Measurements from ENCODE around the gene GALNT7.
"Not testable (repeated sequence)": the region's sequence is repeated elsewhere in the genome, so short reads cannot be mapped to it uniquely, and the experiment has no call there.

Gene GALNT7

DNA sequence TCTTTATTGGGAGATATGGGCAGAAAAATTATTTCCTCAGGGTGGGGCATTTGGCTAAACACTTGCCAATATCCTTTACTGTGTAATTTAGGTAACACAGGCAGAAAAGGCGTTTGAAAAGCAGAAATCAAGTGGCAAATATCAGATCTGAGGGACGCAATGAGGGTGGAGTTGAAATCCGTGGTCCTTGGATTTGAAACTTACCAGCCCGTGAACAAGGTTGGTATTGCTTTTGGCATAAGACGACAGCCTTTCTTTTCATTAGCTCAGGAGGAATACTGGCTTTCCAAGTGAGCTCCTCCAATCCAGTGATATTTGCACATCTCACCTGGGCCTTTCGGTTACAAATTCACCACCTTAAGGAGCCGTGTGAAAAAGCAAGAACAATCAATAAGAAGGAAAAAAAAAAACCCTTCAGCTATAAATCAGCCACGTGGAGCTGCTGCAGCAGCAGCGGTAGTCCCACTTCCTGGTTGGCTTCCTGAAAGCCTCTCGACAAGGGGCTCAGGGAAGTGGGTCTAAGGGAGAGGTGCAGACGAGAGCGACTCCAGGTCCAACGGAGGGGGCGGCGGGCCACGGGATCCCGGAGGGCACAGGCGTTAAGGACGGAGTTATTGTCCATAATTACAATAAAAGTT is 734 bp upstream of the GALNT7 start:
- no peak for DNase-seq

GRCh38 chr4:173169178-173169427 is 492 bp downstream of the GALNT7 start:
- DNase-seq, result no peak

DNA sequence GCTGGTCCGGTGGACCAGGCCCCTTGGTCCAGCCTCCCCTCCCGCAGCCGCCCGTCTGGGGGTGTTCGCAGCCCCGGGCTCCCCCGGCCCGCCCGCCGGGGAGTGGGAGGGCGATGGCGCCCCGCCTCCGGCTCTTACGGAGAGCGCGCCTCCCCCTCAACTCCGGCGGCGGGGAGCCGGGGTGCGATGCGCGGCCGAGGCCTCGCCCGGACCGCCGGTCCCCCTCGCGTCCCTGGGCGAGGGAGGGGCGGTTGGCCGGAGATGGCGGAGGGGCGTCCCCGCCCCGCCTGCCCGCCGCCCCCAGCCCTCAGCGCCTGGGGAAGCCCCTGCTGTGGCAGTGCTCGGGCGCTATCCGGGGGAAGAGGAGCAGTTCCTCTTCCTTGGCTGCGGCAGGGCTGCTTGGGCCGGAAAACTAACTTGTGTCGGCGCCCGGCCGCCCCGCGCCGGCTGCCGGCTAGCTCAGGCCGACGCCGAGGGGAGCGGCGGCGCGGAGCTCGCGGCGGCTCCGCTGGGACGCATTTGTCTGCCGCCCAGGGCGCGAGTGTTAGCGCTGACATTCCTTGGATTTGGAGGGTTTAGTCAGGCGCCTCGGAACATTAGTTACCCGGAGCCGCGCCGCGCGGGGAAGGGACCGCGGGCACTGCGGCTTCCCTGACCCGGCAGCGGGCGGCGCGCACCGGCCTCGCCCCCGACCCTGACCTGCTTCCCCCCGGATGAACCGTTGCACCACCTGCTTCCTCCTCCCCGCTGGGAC is 994 bp downstream of the GALNT7 start:
- peak; percentile 30 to 38 (median 34) for DNase-seq

- DNase-seq, result no peak
Observed at GRCh38 chr4:173170182-173170778, 1.7 kb downstream of the GALNT7 start.

DNA sequence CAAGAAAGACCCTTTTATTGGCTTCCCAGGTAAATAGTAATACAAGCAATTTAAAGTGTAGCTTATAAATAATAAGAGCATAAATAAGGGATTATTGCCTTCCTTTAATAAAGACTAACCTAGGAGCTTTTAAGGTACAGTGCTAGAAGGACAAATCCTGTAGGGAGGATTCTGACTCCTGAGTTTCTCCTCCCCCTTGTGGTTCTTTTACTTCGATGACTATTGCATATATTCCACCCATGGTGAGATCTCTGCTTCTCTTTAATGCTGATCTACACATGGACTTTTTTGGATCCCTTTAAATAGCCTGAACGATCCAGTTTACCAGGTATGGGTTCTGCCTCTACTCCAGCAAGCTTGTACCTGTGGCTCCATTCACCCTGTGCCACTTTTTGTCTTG is 2.5 kb downstream of the GALNT7 start:
- DNase-seq, result no peak

- DNase-seq, result no peak
Observed at GRCh38 chr4:173171987-173172386, 3.4 kb downstream of the GALNT7 start.

GRCh38 chr4:173174184-173174583 is 5.6 kb downstream of the GALNT7 start:
- DNase-seq, result no peak

- DNase-seq, result no peak
Observed at GRCh38 chr4:173174594-173175012, 6.0 kb downstream of the GALNT7 start.

- DNase-seq, result no peak
Observed at GRCh38 chr4:173176010-173176409, 7.4 kb downstream of the GALNT7 start.

DNA sequence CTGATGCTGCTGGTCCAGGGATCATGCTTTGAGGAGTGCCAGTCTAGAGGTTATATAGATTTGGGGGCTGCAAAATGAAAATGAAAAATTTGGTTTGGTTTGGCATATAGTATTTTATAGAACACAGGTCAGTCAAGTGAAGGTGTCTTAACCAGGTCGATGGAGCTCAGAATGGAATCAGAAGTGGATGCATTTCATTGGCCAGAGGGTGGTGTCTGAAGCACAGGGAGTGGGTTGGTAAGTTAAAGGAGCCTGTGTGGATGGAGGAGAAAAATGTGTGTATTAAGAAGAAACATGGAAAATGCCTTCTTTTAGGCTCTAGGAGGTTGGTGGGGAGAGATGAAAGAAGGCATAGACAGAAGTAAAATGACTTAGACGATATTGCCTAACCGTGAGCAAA is 8.6 kb downstream of the GALNT7 start:
- no peak for DNase-seq

DNA sequence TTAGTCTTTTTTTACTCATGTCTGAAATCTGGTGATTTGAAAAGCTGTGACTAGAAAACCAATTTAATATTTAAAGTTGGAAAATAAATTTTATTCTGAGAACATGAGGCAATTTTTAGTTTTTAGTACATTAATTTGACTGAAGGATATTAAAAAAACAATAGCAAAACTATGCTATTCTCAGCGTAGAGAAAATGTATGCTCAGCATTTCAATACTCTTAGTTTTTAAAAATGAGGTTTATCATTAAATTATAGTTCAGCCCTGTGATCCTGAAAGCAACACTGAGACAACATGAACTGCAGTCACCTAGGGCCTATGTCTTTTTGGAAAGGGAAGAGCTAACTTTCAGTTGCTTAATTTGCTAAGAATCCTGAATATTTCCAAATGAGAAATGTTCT is 9.5 kb downstream of the GALNT7 start:
- no peak for DNase-seq

DNA sequence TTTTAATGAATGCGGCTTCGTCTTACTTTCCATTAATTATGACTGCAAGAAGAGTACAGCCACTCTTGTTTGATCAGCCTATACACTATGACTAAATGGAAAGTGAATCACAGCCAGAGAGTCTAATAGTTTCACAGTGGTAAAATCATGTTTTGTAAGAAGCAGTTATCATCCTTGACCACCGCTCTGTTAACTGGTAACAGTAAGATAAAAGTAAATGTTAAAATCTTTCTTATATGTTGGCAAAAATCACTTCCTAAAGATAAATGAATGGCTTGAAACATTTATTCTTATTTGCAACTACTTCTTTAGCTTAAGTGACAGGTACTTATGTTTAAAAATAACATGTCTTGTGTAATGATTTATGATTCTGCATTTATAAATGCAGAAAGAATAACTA is 13.2 kb downstream of the GALNT7 start:
- DNase-seq, result no peak

GRCh38 chr4:173182403-173182802 is 13.8 kb downstream of the GALNT7 start:
- DNase-seq, result no peak

DNA sequence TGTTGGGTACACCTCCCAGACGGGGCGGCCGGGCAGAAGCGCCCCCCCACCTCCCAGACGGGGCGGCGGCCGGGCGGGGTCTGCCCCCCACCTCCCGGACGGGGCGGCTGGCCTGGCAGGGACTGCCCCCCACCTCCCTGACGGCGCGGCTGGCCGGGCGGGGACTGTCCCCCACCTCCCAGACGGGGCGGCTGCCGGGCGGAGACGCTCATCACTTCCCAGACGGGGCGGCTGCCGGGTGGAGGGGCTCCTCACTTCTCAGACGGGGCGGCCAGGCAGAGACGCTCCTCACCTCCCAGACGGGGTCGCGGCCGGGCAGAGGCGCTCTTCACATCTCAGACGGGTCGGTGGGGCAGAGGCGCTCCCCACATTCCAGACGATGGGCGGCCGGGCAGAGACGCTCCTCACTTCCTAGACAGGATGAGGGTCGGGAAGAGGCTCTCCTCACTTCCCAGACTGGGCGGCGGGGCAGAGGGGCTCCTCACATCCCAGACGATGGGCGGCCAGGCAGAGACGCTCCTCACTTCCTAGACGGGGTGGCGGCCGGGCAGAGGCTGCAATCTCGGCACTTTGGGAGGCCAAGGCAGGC is 15.1 kb downstream of the GALNT7 start:
- DNase-seq, result not testable (repeated sequence)

DNA sequence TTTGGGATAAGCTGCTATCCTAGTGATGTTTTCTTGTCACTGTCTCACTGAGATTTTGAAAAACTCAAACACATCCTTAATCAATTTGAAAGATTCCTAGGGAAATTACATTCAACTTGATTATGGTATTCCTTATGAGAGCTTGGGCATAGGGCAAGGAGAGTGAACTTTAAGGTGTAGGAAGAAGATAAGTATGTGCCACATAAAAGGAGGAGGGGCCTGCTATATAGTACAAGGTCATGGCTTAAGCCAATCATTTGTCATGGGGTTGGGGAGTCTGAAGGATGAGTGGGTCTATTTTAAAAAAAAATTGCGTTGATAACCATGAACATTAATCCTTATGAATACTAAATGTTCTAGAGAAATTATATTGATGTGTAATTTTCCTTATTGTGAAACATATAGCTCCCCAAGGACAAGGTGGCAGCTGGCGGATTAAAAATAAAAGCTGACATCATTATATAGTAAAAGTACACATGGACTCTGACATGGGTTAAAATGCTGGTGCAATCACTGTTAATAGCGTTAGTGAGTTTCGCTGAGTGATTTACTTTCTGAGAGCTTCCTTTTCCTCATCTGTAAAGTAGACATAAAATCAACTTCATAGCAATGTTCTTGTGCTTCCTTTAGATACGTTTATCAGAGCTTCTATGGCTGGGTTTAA is 17.4 kb downstream of the GALNT7 start:
- no peak for DNase-seq

DNA sequence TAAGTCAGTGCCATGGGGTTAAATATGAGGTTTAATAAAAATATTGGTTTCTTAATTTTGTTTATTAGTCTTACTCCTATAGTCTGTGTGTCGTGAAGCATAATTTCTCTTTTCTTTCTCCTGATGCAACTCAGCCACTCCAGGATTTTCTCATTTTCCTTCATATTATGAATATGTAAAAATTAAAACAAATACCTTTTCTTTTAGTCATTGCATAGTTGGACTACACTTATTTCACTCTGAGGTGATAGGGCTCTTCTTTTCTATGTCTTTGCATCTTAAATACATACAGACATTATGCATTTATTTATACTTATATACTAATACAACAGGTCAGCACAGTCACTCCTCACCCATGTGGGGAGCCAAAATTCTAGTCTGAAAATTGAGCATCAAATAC is 19.1 kb downstream of the GALNT7 start:
- DNase-seq, result no peak

- no peak for DNase-seq
Observed at GRCh38 chr4:173188648-173189047, 20.0 kb downstream of the GALNT7 start.

DNA sequence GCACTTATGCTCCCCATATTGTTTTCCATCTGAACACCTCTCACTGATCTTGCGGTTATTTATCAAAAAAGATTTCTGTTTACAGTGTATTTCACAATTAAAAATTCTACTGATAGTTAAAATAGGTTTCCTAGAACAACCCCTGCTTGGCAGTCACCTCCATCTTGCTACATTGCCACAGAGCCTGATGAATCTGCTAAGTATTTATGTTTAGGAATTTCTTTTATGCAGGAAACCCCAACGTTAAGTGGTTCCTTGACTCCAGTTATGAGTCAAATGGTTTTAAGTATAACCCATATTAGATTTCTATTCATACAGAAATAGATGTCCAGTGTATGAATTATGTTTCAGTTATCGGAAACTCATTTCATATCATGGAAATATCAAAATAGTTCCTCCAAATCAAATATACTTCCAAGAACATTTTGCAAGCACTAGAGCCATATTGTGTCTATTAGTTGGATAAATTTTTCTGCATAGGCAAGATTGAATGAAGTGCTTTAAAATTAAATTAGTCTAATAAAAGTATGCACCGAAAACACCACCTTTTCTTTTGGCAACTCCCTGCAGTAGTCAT is 20.6 kb downstream of the GALNT7 start:
- DNase-seq, result no peak

DNA sequence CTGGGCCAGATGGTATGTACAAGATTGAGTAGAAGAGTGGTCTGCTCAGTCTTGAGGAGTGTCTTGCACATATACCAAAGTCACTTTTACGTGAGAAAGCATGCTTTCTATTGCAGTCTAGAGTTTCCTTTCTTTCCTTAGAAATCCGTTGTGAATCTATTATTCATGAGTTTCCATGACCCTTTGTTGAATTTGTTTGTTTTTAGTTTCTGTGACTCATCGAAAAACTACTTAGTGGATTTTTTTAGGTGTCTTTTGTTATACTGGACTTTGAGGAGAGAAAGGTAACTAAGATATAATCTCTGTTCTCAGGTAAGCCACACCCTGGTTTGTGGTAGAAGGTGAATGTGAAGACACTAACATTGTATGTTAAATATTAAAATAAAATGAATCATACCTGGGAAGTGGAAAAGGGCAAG is 23.0 kb downstream of the GALNT7 start:
- no peak for DNase-seq

GRCh38 chr4:173192375-173193162 is 24.0 kb downstream of the GALNT7 start:
- no peak for DNase-seq

DNA sequence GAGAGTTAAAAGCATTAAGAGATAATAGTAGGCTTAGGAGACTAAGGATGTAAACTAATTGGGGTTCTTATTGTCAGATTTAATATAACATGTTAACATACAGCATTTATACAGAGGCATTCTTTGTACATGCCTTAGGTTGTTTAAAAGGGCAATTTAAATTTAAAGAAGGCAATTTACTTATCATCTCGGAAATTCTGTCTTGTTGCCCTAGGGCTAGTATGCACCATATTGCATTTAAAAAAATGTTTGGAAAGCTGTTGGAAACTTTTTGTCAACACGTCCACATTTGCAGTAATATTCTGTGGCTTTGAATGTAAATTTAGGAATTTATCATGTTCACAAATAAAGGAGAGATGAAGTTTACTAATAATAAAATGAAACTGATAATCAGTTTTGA is 25.5 kb downstream of the GALNT7 start:
- DNase-seq, result no peak

GRCh38 chr4:173195109-173195508 is 26.5 kb downstream of the GALNT7 start:
- DNase-seq, result no peak
